ENCODE measurements around the gene AKT1S1. TPM values are rescaled to one million over a fixed set of nuclear protein-coding genes. Genes with fewer than 3 reads are reported as not detected.

The AKT1S1 gene
- total and polyA plus RNA-seq, 2 of the 13 experiments (the other 11 are each of a cell fraction or from before 2014, with no cell fraction given), result 13.5 to 27.8 TPM

- TF ChIP-seq MAF1 (CRISPR knock-in tag; IDR thresholded peaks at IDR 0.05; ENCODE audit: borderline replicate concordance), result no peak
- peak; percentile 84; the same call in 1 of the 2 replicates for TF ChIP-seq ZNF674 (CRISPR knock-in tag; IDR thresholded peaks at IDR 0.05; ENCODE audit: low read depth)
- TF ChIP-seq PCBP1 (IDR thresholded peaks at IDR 0.05; ENCODE audit: borderline replicate concordance, low read depth, low read length), result no peak
- 0 out of 2 replicates have a peak, but pooled peaks have one; percentile 4 for TF ChIP-seq ZSCAN20 (CRISPR knock-in tag; IDR thresholded peaks at IDR 0.05; ENCODE audit: borderline replicate concordance)
- no peak for TF ChIP-seq FOXM1 (CRISPR knock-in tag; IDR thresholded peaks at IDR 0.05)
- peak; percentile 20 to 79; a peak in 3 of 4 replicates for TF ChIP-seq HMGXB4 (CRISPR knock-in tag; IDR thresholded peaks at IDR 0.05; ENCODE audit: borderline replicate concordance in 1 of 2, low read depth in 1 of 2)
- 0 out of 2 replicates have a peak, but pooled peaks have one; percentile 9 for TF ChIP-seq ZBTB20 (CRISPR knock-in tag; IDR thresholded peaks at IDR 0.05; ENCODE audit: borderline replicate concordance, low read depth)
- TF ChIP-seq FLYWCH1 (CRISPR knock-in tag; IDR thresholded peaks at IDR 0.05), result no peak
- TF ChIP-seq MTA1 (CRISPR knock-in tag; IDR thresholded peaks at IDR 0.05; ENCODE audit: borderline replicate concordance), result no peak
- no peak for TF ChIP-seq ZNF121 (CRISPR knock-in tag; IDR thresholded peaks at IDR 0.05)
- TF ChIP-seq ZMYM2 (CRISPR knock-in tag; IDR thresholded peaks at IDR 0.05), result no peak
- 0 out of 2 replicates have a peak, but pooled peaks have one; percentile 39 for TF ChIP-seq SRY (CRISPR knock-in tag; IDR thresholded peaks at IDR 0.05)
- TF ChIP-seq GTF3A (CRISPR knock-in tag; conservative IDR thresholded peaks at IDR 0.05), result no peak; the same call in 1 of the 2 replicates
- no peak for TF ChIP-seq RFX5 (IDR thresholded peaks at IDR 0.05; ENCODE audit: low read depth, low read length)
- TF ChIP-seq RNF2 (conservative IDR thresholded peaks at IDR 0.05; ENCODE audit: low read depth), result no peak
- peak; percentile 56; the same call in 1 of the 2 replicates for TF ChIP-seq MAX (IDR thresholded peaks at IDR 0.05)
- no peak for TF ChIP-seq GATA4 (IDR thresholded peaks at IDR 0.05; ENCODE audit: borderline replicate concordance, low read depth)
- TF ChIP-seq SUZ12 (IDR thresholded peaks at IDR 0.05; ENCODE audit: low read depth, low read length), result no peak
- TF ChIP-seq ZFYVE20 (CRISPR knock-in tag; IDR thresholded peaks at IDR 0.05; ENCODE audit: borderline replicate concordance, low read depth), result no peak
- peak; percentile 85 for TF ChIP-seq ATF2 (CRISPR knock-in tag; IDR thresholded peaks at IDR 0.05)
- TF ChIP-seq ZNF800 (CRISPR knock-in tag; IDR thresholded peaks at IDR 0.05), result 0 out of 2 replicates have a peak, but pooled peaks have one; percentile 9
- peak; percentile 32; the same call in 1 of the 2 replicates for TF ChIP-seq MLX (CRISPR knock-in tag; IDR thresholded peaks at IDR 0.05)
- no peak for TF ChIP-seq ZNF549 (CRISPR knock-in tag; IDR thresholded peaks at IDR 0.05)
- TF ChIP-seq NFRKB (IDR thresholded peaks at IDR 0.05), result peak; percentile 94
- no peak for TF ChIP-seq ZNF292 (CRISPR knock-in tag; IDR thresholded peaks at IDR 0.05; ENCODE audit: borderline replicate concordance, low read depth)
- TF ChIP-seq ATF1 (CRISPR knock-in tag; IDR thresholded peaks at IDR 0.05), result peak; percentile 93
These were observed 634 bp downstream of the AKT1S1 start (continued) for GRCh38 chr19:49876422-49877019.
